Stimulated activated CD8-positive, alpha-beta memory T cell treated with anti-CD3 and anti-CD28 coated beads, Interleukin-2, amount 100 ng/mL, for 48 hours (primary cell): ENCODE results near the gene CD63.

Source experiments
- DNase-seq, 2 donors: peaks; one replicate each; pipeline ENCODE4 v3.0.0-alpha.2; 2020; ENCODE audit warnings: low read depth in 2 of 2

The CD63 gene

GRCh38 chr12:55720894-55721444 is 7.8 kb downstream of the CD63 start:
- no peak for DNase-seq

DNA sequence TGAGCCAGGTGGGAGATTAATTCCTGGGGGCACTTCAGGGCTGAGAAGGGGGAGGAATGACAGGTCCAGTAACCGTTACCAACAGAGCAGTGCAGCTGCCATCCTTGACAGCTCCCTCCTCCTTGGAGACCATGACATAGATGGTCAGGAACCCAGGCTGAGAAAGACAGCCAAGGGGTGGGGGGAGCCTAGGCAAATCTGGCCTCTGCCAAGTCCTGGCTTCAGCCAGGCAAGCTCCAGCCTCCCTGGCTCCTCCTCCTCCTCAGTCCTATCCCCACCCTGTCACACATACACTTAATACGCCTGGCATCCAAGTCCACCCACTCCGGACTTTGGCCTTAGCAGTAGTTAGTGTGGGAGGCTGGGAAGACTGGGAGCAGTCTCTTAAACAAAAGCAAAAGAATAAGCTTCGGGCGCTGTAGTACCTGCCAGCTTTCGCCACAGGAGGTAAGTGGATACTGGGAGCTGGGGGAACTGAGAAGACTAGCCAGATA is 8.7 kb downstream of the CD63 start, which contains the start of gene RDH5:
TSS of gene RDH5 (plus strand) at position 323 of the 494 bp plus-strand sequence. CDS start 792 bp downstream, outside the sequence.
- DNase-seq: no peak

- no peak for DNase-seq
These were observed 9.4 kb downstream of the CD63 start for GRCh38 chr12:55719371-55719770.

GRCh38 chr12:55718624-55719275 is 10.1 kb downstream of the CD63 start:
- DNase-seq: no peak

GRCh38 chr12:55718015-55718414 is 10.8 kb downstream of the CD63 start:
- DNase-seq: no peak

GRCh38 chr12:55717011-55718007 is 11.5 kb downstream of the CD63 start:
- DNase-seq: no peak

DNA sequence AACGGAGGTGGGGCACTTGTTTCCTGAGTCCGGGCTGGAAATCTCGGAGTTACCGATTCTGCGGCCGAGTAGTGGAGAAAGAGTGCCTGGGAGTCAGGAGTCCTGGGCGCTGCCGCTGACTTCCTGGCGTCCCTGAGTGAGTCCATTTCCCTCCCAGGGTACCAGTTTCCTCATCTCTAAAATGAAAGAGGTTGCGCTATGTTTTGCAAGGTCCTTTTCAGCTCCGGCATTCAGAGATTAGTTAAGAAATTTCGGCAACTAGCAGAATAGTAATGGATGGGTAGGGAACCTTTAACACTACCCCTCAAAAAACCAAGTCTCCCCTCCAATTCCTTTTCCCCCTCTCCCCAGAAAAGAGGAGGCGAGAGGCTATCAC is 12.2 kb downstream of the CD63 start:
- no peak for DNase-seq

DNA sequence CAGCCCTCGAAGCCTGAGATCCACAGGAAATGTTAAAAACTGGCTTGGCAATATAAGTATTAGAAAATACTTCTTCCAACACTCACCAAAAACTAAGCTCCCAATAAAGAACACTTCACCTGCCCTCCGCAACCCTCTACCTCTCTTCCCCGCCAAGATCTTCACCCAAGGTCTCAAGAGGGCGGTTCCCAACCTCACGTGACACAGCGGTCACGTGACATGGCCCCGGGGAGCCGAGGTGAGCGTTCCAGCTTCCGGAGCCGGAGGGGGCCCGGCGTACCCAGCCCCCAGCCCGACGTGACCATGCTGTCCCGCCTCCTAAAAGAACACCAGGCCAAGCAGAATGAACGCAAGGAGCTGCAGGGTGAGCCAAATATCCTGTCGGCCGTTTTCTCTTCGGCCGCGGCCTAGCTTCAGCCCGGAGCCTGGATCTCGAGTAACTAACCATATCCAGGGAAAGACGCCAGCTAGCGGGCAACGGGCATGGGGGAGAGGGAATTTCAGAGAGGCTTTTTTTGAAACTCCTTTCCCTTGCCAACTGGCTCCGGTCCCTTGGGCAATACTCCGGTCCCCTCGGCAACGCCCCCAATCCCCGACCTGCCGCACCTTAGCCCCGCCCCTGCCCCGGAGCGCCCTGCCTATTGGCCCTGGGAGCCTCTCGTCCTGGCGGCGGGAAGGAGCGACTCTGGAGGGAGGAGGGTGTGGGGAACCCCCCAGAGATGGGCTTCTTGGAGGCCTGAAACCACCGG is 12.8 kb downstream of the CD63 start, which contains the start of gene BLOC1S1:
TSS of gene BLOC1S1 (plus strand) at position 214 of the 749 bp plus-strand sequence. CDS start at position 220, 6 bp downstream.
- peak; percentile 94 to 96 for DNase-seq

- DNase-seq: no peak
These were observed 13.5 kb downstream of the CD63 start for GRCh38 chr12:55715169-55715764.

DNA sequence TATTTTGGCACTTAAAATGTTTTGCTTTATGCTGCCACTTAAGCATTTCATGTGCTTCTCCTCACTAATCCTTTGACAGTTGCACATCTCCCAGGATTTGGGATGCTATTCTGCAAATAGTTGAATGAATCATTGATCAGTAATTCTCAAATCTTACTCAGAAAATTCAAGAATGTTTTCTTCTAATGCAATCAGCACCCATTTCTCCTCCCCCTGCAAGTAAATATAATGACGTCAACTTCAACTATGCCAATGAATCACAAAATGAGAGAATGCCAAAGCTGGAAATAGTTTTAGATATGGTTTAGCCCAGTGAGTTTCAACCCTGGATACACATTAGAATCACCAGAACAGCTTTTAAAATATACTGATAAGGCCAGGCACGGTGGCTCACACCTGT is 15.1 kb downstream of the CD63 start:
- no peak for DNase-seq

DNA sequence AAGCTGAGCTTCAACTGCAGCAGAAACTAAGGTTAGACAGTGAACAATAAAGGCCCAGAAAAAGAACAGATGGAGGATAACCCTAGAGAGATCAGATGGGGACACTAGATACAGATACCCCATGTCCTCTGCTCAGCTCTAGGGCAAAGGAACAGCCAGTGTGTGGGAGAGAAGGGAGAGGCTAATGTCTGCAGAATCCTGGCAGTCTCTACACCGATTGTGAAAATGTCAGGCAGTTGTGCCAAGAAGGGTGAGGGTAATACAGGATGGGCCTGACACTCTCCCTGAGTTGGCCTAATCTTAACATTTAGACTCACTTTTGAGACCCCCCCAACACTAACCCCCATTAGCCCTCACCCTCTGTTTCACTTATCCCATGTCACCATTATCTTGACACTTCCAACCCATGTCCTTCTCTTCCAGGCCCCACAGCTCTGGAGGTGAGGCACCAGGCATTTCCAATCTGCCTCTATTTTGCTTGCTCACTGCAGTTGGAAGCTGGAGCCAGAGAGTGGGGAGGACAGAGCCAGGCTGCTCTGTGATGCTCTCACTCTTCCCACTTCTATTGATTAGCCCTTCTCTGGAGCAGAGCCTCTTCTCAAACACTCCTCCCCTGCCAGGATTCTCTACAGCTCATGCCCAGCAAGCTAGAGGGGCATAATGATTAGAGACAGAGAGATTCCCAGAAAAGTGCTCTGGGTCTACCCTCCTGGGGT is 16.0 kb downstream of the CD63 start:
- no peak for DNase-seq

DNA sequence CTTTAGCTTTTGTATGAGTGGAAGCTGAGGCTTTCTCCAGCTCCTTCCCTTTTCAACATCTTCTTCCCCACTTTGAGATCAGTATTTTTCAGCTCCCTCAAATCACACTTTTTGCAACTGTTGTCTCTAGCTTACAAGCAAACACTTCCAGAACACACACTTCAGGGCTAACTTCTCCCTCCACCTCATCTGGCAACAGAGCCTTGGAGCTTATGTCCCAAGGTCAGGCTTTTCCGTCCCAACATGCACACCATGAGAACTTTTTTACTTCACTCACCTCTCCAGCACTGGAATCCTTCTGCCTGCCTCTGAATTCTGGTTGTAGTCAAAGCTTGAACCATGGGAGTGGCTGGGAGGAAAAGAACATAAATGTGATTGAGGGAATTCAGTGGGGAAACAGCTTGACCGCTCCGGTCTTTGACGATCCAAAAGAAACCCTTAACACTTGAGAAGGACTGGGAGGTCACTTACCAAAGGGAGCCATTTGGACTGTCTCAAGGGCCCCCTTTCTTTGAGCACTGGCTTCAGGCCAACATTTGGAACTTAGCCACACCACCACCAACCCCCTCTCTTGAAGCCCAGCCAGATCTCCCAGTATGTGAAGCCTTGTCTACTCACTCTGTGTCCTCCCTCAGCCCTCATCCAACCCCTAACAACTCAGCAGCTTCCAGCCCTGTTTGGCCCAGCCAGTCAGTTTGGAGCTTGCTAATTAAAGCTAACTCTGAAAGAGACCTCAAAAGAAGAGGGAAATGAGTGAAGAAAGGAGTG is 16.8 kb downstream of the CD63 start:
- no peak for DNase-seq

DNA sequence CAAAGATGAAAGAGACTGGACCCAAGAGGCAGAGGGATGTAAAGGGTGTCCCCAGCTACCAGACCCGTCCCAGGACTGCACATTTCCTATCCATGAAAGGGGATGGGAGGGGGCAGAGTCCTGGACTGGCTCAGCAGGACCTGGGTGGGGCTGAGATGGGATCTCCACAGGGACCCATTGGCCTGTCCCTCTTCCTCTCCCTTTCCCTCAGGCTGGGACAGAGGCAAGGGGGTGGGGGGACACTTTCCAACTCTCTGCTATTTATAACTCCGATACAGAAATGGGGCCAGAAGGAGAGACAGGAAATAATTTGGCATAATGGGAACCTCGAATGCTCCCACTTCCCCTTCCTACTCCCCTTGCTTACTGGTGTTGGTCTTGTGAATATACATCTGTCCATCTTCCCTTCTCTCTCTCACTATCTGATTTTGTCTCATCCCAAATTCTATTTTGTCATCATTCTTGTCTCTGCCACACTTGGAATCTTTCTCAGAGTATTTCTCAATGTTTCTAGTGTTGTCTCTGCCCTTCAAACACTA is 20.0 kb downstream of the CD63 start:
- DNase-seq: no peak

- DNase-seq: peak; percentile 44 to 55
These were observed 20.7 kb downstream of the CD63 start, which contains the start of gene ITGA7 for GRCh38 chr12:55707841-55708694. Gene ITGA7 (minus strand): TSS chr12:55707904. CDS start chr12:55707682, 222 bp downstream.

- DNase-seq: no peak
These were observed 21.6 kb downstream of the CD63 start for GRCh38 chr12:55707219-55707671.

DNA sequence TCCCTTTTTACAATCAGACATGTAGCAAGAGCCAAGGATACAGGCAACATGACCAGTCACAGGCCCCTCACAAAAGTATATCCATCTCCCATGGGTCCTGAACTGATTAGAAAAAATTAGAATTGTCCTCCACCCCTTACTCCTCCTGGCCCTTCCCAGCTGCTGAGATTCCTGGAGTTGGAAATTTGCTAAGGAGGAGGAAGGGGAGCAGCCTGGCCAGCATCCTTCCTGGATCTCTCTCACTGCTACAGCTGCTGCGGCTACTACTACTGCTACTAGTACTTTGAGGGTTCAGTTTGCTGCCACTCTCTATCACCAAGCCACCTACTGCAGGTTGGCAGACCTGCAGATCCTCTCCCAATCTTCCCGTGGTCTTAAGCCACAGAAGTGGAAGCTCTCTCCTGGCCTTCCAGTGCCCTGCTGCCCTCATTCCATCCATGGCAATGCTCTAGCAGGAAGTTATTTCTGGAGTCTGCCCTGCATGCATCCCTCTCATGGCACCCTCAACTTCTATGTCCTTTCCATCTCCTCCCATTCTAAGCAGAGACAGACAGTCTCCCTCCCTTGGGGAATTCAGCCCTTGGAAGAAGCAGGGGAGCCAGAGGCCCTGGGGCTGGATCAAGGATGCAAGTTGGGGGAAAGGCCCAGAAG is 22.1 kb downstream of the CD63 start:
- DNase-seq: no peak

DNA sequence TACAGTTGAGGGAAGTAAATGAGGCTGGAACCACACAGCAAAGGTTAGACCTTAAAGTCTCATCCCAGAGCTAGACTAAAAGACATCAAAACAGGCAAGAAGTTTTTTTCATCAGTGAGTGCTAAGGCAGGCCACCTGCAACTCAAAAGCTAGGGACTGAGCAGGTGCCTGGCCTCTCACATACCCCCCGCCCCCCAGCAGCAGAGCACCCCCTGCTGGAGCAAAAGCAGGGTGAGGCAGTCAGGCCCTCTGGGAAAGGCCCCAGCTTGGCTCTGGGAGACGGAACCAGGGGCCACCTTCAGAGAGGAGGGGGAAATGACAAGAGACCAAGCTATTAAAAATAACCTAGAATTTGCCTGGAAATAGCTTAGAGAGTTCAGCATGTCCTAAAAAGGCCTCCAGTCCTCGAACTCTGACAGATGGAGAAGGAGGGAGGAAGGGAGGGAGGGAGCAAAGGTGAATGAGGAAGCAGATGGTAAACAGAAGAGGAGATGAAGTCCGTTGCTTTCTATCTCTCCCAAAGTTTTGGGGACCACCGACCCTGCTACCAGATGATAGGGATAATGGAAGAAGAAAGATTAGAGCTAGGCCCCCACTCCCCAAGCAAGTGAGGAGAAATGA is 22.9 kb downstream of the CD63 start:
- DNase-seq: no peak
